Measurements from ENCODE around the gene OAS1. TPM values are rescaled to one million over a fixed set of nuclear protein-coding genes. Genes with fewer than 3 reads are reported as not detected.

Gene OAS1
- total RNA-seq, 2 donors from 2014 or later, result 16.0 to 16.2 TPM

GRCh38 chr12:112930350-112930749 lies 23.6 kb downstream of the OAS1 start:
- Mint-ChIP-seq H3K27me3 (no peaks in the 10 kb centered on the region), H3K27ac (no peak overlapping the region)
- ATAC-seq, result no peak

DNA sequence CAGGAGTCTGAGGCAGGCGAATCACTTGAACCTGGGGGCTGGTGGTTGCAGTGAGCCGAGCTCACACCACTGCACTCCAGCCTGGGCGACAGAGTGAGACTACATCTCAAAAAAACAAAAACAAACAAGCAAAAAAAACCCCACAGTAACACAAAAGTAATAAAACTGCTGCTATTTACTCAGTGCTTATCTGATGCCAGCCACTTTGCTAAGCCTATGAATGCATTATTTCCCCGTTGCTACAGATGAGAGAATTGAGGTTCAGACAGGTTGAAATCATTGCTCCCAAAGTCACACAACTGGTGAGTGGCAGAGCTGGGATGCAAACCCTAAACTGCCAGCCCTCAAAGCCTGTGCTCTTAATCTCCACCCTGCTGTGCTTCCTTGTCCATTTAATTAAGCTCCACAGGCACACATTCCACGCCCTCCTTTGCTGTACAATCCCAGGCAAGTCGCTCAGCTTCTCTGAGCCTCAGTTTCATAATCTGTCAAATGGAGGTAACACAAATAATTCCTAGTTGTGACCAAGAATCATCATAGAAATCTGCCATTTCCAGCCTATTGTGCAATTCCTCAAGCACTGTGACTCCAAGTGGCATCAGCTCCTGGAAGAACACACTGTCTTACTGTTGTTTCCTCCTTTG lies 25.8 kb downstream of the OAS1 start:
- H3K36me3 Mint-ChIP-seq (ENCODE audit: low read depth), result no peaks in the 10 kb centered on the region
- H3K9me3 ChIP-seq (ENCODE audit: control insufficient read depth, low read length, poor library complexity, severe bottlenecking), result no peaks in the 10 kb centered on the region
- ATAC-seq (no peak), DNase-seq (no peak)
- H3K27me3 Mint-ChIP-seq, result no peaks in the 10 kb centered on the region
- no peak overlapping the region for H3K4me3 Mint-ChIP-seq
- H3K4me1 Mint-ChIP-seq, result peaks cover 8% of the 10 kb centered on the region
- peak overlapping the region; percentile 30 for H3K27ac Mint-ChIP-seq

More at GRCh38 chr12:112930350-112930749, 23.6 kb downstream of the OAS1 start:
- H3K9me3 ChIP-seq (ENCODE audit: control insufficient read depth, low read length, poor library complexity, severe bottlenecking), result no peaks in the 10 kb centered on the region
- DNase-seq, result no peak
- H3K4me1 Mint-ChIP-seq, result peaks cover 8% of the 10 kb centered on the region
- H3K36me3 Mint-ChIP-seq (ENCODE audit: low read depth), result no peaks in the 10 kb centered on the region
- H3K4me3 Mint-ChIP-seq, result no peak overlapping the region

DNA sequence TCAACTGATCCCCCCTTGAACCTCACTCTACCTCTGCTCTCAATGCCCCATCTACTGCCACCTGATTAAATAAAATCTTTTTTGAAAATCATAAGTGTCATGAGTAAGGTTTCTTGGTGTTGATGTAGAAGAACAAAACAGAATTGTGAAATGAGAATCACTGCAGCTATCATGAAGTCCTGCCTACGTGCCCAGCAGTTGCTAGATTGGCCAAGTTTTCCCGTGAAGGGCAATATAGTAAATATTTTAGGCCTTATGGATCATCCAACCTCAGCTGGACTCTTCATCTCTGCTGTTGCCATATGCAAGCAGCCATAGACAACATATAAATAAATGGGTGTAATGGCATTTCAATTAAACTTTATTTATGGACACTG lies 26.4 kb downstream of the OAS1 start:
- Mint-ChIP-seq H3K27ac (peak overlapping the region; percentile 30), H3K4me1 (peaks cover 13% of the 10 kb centered on the region), H3K36me3 (ENCODE audit: low read depth) (peaks cover 2% of the 10 kb centered on the region), H3K27me3 (no peaks in the 10 kb centered on the region), H3K4me3 (no peak overlapping the region)
- no peak for DNase-seq
- ATAC-seq, result no peak
- H3K9me3 ChIP-seq (ENCODE audit: control insufficient read depth, low read length, poor library complexity, severe bottlenecking), result no peaks in the 10 kb centered on the region

DNA sequence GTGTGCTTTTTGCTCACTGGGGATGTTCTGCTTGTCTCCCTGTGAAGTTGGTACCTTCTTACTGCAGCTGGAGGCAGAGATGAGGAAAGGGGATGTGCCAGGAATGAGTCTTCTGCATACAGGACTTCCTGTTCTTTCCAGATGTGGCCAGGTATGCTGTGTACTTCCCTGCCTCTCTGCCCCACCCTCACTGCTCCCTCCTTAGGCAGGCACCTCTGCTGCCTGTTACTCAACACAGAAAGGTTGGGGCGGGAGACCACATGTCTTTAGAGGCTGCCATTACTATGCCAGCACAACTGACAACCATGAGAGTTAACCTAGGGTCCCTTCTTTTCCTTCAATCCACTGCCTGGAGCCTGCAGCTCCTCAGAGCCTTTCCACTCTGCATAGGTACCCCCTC lies 29.5 kb downstream of the OAS1 start:
- H3K27me3 Mint-ChIP-seq, result no peaks in the 10 kb centered on the region
- peaks cover 2% of the 10 kb centered on the region for H3K36me3 Mint-ChIP-seq (ENCODE audit: low read depth)
- no peak for ATAC-seq

DNA sequence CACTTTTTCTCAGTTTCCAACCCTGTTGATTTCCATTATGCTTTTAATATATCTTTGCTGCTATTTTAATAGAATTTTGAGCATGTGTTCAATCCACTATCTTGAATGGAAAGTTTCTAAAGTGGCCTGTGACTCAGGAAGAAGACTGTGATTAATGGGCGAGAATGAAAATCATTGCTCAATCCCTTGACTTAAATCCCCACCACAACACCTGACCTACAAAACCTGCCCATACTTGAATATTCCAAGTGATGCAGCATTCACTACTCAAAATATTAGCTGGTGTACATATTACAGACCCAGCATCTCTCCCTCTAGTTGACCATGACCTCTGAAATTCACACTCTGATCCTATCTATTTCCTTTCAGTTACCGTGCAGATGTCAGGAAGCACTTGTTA lies 30.2 kb downstream of the OAS1 start:
- H3K9me3 ChIP-seq (ENCODE audit: control insufficient read depth, low read length, poor library complexity, severe bottlenecking), result no peaks in the 10 kb centered on the region
- peaks cover 2% of the 10 kb centered on the region for H3K36me3 Mint-ChIP-seq (ENCODE audit: low read depth)
- ATAC-seq (no peak), DNase-seq (no peak)
- H3K4me1 Mint-ChIP-seq, result peaks cover 31% of the 10 kb centered on the region
- H3K27ac Mint-ChIP-seq, result peak overlapping the region; percentile 98
- no peaks in the 10 kb centered on the region for H3K27me3 Mint-ChIP-seq
- H3K4me3 Mint-ChIP-seq, result no peak overlapping the region

More for the DNA sequence above, 29.5 kb downstream of the OAS1 start:
- H3K9me3 ChIP-seq (ENCODE audit: control insufficient read depth, low read length, poor library complexity, severe bottlenecking), result no peaks in the 10 kb centered on the region
- no peak for DNase-seq
- Mint-ChIP-seq H3K27ac (no peak overlapping the region), H3K4me1 (peaks cover 31% of the 10 kb centered on the region), H3K4me3 (no peak overlapping the region)

GRCh38 chr12:112937741-112938719 lies 31.3 kb downstream of the OAS1 start, which contains the start of gene OAS3:
Gene OAS3, plus strand, starts transcription at chr12:112938474. Its CDS starts 57 bp downstream, at chr12:112938531.
- H3K4me3 Mint-ChIP-seq, result peak within 1 kb of the TSS; percentile 99
- H3K9me3 ChIP-seq (ENCODE audit: control insufficient read depth, low read length, poor library complexity, severe bottlenecking), result no peaks in the 10 kb centered on the region
- DNase-seq (peak; percentile 51 to 67 (median 66)), ATAC-seq (peak; percentile 81)
- peaks cover 2% of the 10 kb centered on the region for H3K36me3 Mint-ChIP-seq (ENCODE audit: low read depth)
- peak within 1 kb of the TSS; percentile 98 for H3K27ac Mint-ChIP-seq
- no peaks in the 10 kb centered on the region for H3K27me3 Mint-ChIP-seq
- peaks cover 27% of the 10 kb centered on the region for H3K4me1 Mint-ChIP-seq

GRCh38 chr12:112938751-112939150 lies 32.0 kb downstream of the OAS1 start:
- H3K9me3 ChIP-seq (ENCODE audit: control insufficient read depth, low read length, poor library complexity, severe bottlenecking), result no peaks in the 10 kb centered on the region
- Mint-ChIP-seq H3K27ac (peak overlapping the region; percentile 98), H3K36me3 (ENCODE audit: low read depth) (peaks cover 2% of the 10 kb centered on the region), H3K4me3 (peak overlapping the region; percentile 99), H3K27me3 (no peaks in the 10 kb centered on the region), H3K4me1 (peaks cover 27% of the 10 kb centered on the region)
- peak; percentile 4 for ATAC-seq
- no peak for DNase-seq

GRCh38 chr12:112939761-112940381 lies 33.1 kb downstream of the OAS1 start:
- peaks cover 27% of the 10 kb centered on the region for H3K4me1 Mint-ChIP-seq
- no peak for ATAC-seq
- peak overlapping the region; percentile 99 for H3K4me3 Mint-ChIP-seq
- H3K9me3 ChIP-seq (ENCODE audit: control insufficient read depth, low read length, poor library complexity, severe bottlenecking), result no peaks in the 10 kb centered on the region
- H3K27ac Mint-ChIP-seq, result peak overlapping the region; percentile 98
- DNase-seq, result no peak
- H3K27me3 Mint-ChIP-seq, result no peaks in the 10 kb centered on the region
- peaks cover 8% of the 10 kb centered on the region for H3K36me3 Mint-ChIP-seq (ENCODE audit: low read depth)

GRCh38 chr12:112941528-112942335 lies 35.0 kb downstream of the OAS1 start:
- H3K36me3 Mint-ChIP-seq (ENCODE audit: low read depth), result peaks cover 8% of the 10 kb centered on the region

GRCh38 chr12:112942572-112942971 lies 35.8 kb downstream of the OAS1 start:
- peaks cover 8% of the 10 kb centered on the region for H3K36me3 Mint-ChIP-seq (ENCODE audit: low read depth)
- ATAC-seq (no peak), DNase-seq (no peak)
- no peaks in the 10 kb centered on the region for H3K27me3 Mint-ChIP-seq
- peaks cover 29% of the 10 kb centered on the region for H3K4me1 Mint-ChIP-seq
- H3K27ac Mint-ChIP-seq, result no peak overlapping the region
- H3K9me3 ChIP-seq (ENCODE audit: control insufficient read depth, low read length, poor library complexity, severe bottlenecking), result no peaks in the 10 kb centered on the region
- no peak overlapping the region for H3K4me3 Mint-ChIP-seq

More at GRCh38 chr12:112941528-112942335, 35.0 kb downstream of the OAS1 start:
- DNase-seq (no peak), ATAC-seq (no peak)
- Mint-ChIP-seq H3K27me3 (no peaks in the 10 kb centered on the region), H3K27ac (no peak overlapping the region), H3K4me3 (no peak overlapping the region), H3K4me1 (peaks cover 29% of the 10 kb centered on the region)
- H3K9me3 ChIP-seq (ENCODE audit: control insufficient read depth, low read length, poor library complexity, severe bottlenecking), result no peaks in the 10 kb centered on the region

GRCh38 chr12:112944024-112944690 lies 37.4 kb downstream of the OAS1 start:
- DNase-seq, result no peak
- peaks cover 17% of the 10 kb centered on the region for H3K4me1 Mint-ChIP-seq
- ATAC-seq, result no peak
- H3K27me3 Mint-ChIP-seq, result no peaks in the 10 kb centered on the region
- H3K9me3 ChIP-seq (ENCODE audit: control insufficient read depth, low read length, poor library complexity, severe bottlenecking), result no peaks in the 10 kb centered on the region
- H3K4me3 Mint-ChIP-seq, result no peak overlapping the region
- no peak overlapping the region for H3K27ac Mint-ChIP-seq
- H3K36me3 Mint-ChIP-seq (ENCODE audit: low read depth), result peaks cover 6% of the 10 kb centered on the region

- DNase-seq (no peak), ATAC-seq (no peak)
- Mint-ChIP-seq H3K27me3 (no peaks in the 10 kb centered on the region), H3K4me3 (no peak overlapping the region), H3K4me1 (peaks cover 6% of the 10 kb centered on the region), H3K36me3 (ENCODE audit: low read depth) (peaks cover 6% of the 10 kb centered on the region), H3K27ac (no peak overlapping the region)
- H3K9me3 ChIP-seq (ENCODE audit: control insufficient read depth, low read length, poor library complexity, severe bottlenecking), result no peaks in the 10 kb centered on the region
Observed at GRCh38 chr12:112945515-112945914, 38.8 kb downstream of the OAS1 start.

Measured in T-helper 17 cell (primary cell).